ENCODE results near the gene RRP15. TPM values are rescaled to one million over a fixed set of nuclear protein-coding genes. Genes with fewer than 3 reads are reported as not detected.

RRP15 gene
- total RNA-seq, 1 donor: 7.8 TPM

GRCh38 chr1:218380125-218380977 lies 95.3 kb downstream of the RRP15 start:
- no peak for TF ChIP-seq CTCF (IDR thresholded peaks at IDR 0.05; ENCODE audit: insufficient read depth, low read depth, low read length)
- DNase-seq (ENCODE audit: low read depth): peak; percentile 58
- no peak overlapping the region for H3K4me3 ChIP-seq (ENCODE audit: low read depth, low read length)

DNA sequence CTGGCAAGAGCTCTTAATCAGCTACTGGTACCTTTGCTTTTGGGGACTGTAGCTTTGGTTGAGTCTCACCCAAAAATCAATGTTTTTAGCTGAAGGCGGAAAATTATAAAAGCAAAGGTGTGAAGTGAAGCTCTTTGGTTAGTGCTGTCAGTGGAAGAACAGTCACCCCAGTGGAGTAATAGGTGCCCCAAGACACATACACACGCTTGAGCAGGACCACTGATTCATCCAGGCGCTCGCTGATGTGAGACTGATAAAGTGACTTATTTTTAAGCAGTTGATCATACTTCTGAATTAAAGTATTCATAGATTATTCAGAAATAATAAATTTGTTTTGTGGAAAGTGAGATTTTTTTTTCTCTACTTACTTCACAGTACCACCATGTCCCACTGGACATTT lies 97.2 kb downstream of the RRP15 start:
- no peak for DNase-seq (ENCODE audit: low read depth)
- TF ChIP-seq CTCF (IDR thresholded peaks at IDR 0.05; ENCODE audit: insufficient read depth, low read depth, low read length): no peak

GRCh38 chr1:218383051-218383450 lies 98.0 kb downstream of the RRP15 start:
- DNase-seq (ENCODE audit: low read depth): no peak
- no peak for TF ChIP-seq CTCF (IDR thresholded peaks at IDR 0.05; ENCODE audit: insufficient read depth, low read depth, low read length)
- H3K4me3 ChIP-seq (ENCODE audit: low read depth, low read length): no peak overlapping the region

More for the DNA sequence above, 97.2 kb downstream of the RRP15 start:
- no peak overlapping the region for H3K4me3 ChIP-seq (ENCODE audit: low read depth, low read length)

GRCh38 chr1:218383681-218384080 lies 98.6 kb downstream of the RRP15 start:
- TF ChIP-seq CTCF (IDR thresholded peaks at IDR 0.05; ENCODE audit: insufficient read depth, low read depth, low read length): no peak
- no peak overlapping the region for H3K4me3 ChIP-seq (ENCODE audit: low read depth, low read length)
- DNase-seq (ENCODE audit: low read depth): peak; percentile 93

DNA sequence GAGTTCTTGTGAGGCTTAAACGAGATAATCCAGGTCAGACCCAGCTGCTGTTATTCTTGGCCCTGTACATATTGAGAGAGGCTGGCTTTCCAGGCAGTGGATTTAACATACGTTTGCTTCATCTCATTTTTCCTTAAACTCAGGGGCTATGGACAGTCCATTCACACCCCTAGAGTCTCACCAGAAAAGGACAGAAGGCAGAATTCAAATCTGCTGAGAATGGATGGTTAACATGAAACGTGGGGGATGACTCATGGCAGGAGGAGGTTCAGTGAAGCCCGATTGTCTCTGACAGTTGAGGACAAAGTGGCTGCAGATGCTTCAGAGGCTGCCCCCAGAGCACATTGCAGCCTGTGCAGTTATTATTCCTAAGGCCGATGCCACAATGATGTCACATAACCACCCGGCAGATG lies 99.5 kb downstream of the RRP15 start:
- H3K4me3 ChIP-seq (ENCODE audit: low read depth, low read length): no peak overlapping the region
- no peak for DNase-seq (ENCODE audit: low read depth)
- TF ChIP-seq CTCF (IDR thresholded peaks at IDR 0.05; ENCODE audit: insufficient read depth, low read depth, low read length): no peak

Small RNA genes within 50 kb of the gene (small RNA-seq; reads per million reads assigned to genes)
- gene AC096638.1: not detected

Other genes starting within 250 kb of the RRP15 start
- 28.0 and 36.3 TPM in 2 replicates for gene TGFB2, start 60.0 kb downstream of the RRP15 start, total RNA-seq